HepG2 (cell line): ENCODE data around the gene ADCY6. TPM values are rescaled to one million over a fixed set of nuclear protein-coding genes. Genes with fewer than 3 reads are reported as not detected.
A peak's percentile ranks its signal among the peaks of the same experiment; 100 is the strongest.

Experiments
- AGO2 ChIP-seq: fragments of 200-400 bp; formaldehyde crosslinking; optimal IDR thresholded peaks from 2 replicates; pipeline ENCODE3; 2017; ENCODE audit warnings: mild to moderate bottlenecking, low read depth, low read length, moderate library complexity
- ARNT ChIP-seq: fragments of 450-650 bp; IDR thresholded peaks from 2 replicates; pipeline ENCODE4 v1.6.1; 2017
- HDAC2 ChIP-seq: sonication (generic); formaldehyde crosslinking; IDR thresholded peaks from 2 replicates; pipeline ENCODE4 v1.4.0; 2020; ENCODE audit warnings: missing genetic modification reagents
- HOXA3 ChIP-seq: sonication (generic); formaldehyde crosslinking; IDR thresholded peaks from 2 replicates; pipeline ENCODE4 v1.5.0; 2020; ENCODE audit warnings: missing genetic modification reagents
- NAIF1 ChIP-seq: sonication (generic); formaldehyde crosslinking; IDR thresholded peaks from 2 replicates; pipeline ENCODE4 v1.5.0; 2020; ENCODE audit warnings: mild to moderate bottlenecking, missing genetic modification reagents, borderline replicate concordance
- NFYC ChIP-seq: IDR thresholded peaks from 2 replicates; pipeline ENCODE4 v1.6.1; 2016; ENCODE audit warnings: missing genetic modification reagents, missing compliant biosample characterization
- PAXIP1 ChIP-seq: sonication (generic); formaldehyde crosslinking; conservative IDR thresholded peaks from 2 replicates; pipeline ENCODE4 v1.4.0; 2020; ENCODE audit warnings: mild to moderate bottlenecking, missing genetic modification reagents, moderate library complexity
- PLSCR1 ChIP-seq: sonication (generic); formaldehyde crosslinking; IDR thresholded peaks from 2 replicates; pipeline ENCODE4 v1.5.0; 2020; ENCODE audit warnings: missing genetic modification reagents, mild to moderate bottlenecking, borderline replicate concordance
- RFX5 ChIP-seq: IDR thresholded peaks from 2 replicates; pipeline ENCODE4 v1.6.1; 2011; ENCODE audit warnings: low read depth, low read length, improper control_type of control experiment
- SP2 ChIP-seq: sonication (generic); formaldehyde crosslinking; IDR thresholded peaks from 2 replicates; pipeline ENCODE4 v1.5.1; 2020; ENCODE audit warnings: mild to moderate bottlenecking, missing genetic modification reagents
- ZNF274 ChIP-seq: sonication (generic); formaldehyde crosslinking; IDR thresholded peaks from 2 replicates; pipeline ENCODE4 v1.5.1; 2020; ENCODE audit warnings: mild to moderate bottlenecking, missing genetic modification reagents
- ZNF318 ChIP-seq: sonication (generic); formaldehyde crosslinking; IDR thresholded peaks from 2 replicates; pipeline ENCODE4 v1.4.0; 2020; ENCODE audit warnings: mild to moderate bottlenecking, missing genetic modification reagents
- ZNF33A ChIP-seq: sonication (generic); formaldehyde crosslinking; IDR thresholded peaks from 2 replicates; pipeline ENCODE4 v1.5.1; 2020; ENCODE audit warnings: missing genetic modification reagents, mild to moderate bottlenecking, moderate library complexity, borderline replicate concordance
- ZNF383 ChIP-seq: sonication (generic); formaldehyde crosslinking; IDR thresholded peaks from 2 replicates; pipeline ENCODE4 v1.4.0; 2020; ENCODE audit warnings: missing genetic modification reagents, mild to moderate bottlenecking, borderline replicate concordance
- ZNF414 ChIP-seq: sonication (generic); formaldehyde crosslinking; IDR thresholded peaks from 2 replicates; pipeline ENCODE4 v1.5.0; 2020; ENCODE audit warnings: missing genetic modification reagents
- ZNF891 ChIP-seq: sonication (generic); formaldehyde crosslinking; IDR thresholded peaks from 2 replicates; pipeline ENCODE4 v1.5.0; 2020; ENCODE audit warnings: mild to moderate bottlenecking, missing genetic modification reagents
- polyA plus RNA-seq, 8 experiments: library from polyadenylated mRNA; depleted of rRNA in 3 of 8; stranded (reverse) in 7 of 8; unstranded in 1 of 8; fragments of >200 nt; fragmentation: Illumina TruSeq in 4 of 8; extraction: Trizol in 4 of 8; gene quantifications; 2 replicates each; pipeline versions ENCODE4 v1.2.1 to v1.2.3, GENCODE V29; 2011 to 2016; ENCODE audit warnings: low read depth in 4 of 8, missing spikeins in 1 of 8, mixed read lengths in 1 of 8; ENCODE audit not compliant: insufficient read depth in 1 of 8
- total RNA-seq, 5 experiments: library from RNA; depleted of rRNA; stranded (reverse); fragments of >200 nt; fragmentation: Illumina TruSeq; extraction: Trizol; gene quantifications; 2 replicates each; pipeline ENCODE4 v1.2.3, GENCODE V29; 2016; ENCODE audit warnings: low read depth in 1 of 5

The ADCY6 gene
- total and polyA plus RNA-seq, 2 of the 13 experiments (the other 11 are each of a cell fraction or from before 2014, with no cell fraction given): 10.6 to 11.8 TPM

GRCh38 chr12:48814262-48815125 is 25.6 kb upstream of the ADCY6 start (continued):
- TF ChIP-seq ZNF318 (CRISPR knock-in tag) (no peak), ZNF383 (no peak), PLSCR1 (CRISPR knock-in tag) (no peak), HOXA3 (CRISPR knock-in tag) (peak; percentile 80), SP2 (CRISPR knock-in tag) (no peak), RFX5 (no peak), PAXIP1 (CRISPR knock-in tag) (no peak), AGO2 (no peak), NFYC (CRISPR knock-in tag) (no peak), ZNF33A (CRISPR knock-in tag) (no peak), ARNT (no peak), ZNF891 (CRISPR knock-in tag) (no peak), HDAC2 (CRISPR knock-in tag) (peak; percentile 30), ZNF274 (no peak; the same call in 1 of the 2 replicates), ZNF414 (no peak), NAIF1 (no peak; the same call in 1 of the 2 replicates)
